ENCODE results near the gene RASGRP4.

The RASGRP4 gene

DNA sequence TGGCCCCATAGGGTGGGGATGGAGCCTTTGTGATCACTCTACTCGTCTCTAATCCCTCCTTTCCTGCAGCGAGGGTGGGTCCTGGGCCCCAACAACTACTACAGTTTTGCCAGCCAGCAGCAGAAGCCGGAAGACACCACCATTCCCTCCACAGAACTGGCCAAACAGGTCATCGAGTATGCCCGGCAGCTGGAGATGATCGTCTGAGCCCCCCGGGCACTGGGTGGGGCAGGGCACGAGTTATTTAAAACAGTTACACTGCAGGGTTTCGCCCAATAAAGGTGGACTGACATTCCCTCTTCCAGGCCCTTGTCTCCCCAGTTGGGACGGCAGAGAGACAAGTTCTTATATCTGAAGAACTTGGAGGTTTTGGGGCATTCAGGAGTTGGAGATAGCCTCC lies 42.8 kb downstream of the RASGRP4 start:
- TF ChIP-seq MYC (IDR thresholded peaks at IDR 0.05; ENCODE audit: low read depth, low read length) = no peak
- TF ChIP-seq, protein P1, sequence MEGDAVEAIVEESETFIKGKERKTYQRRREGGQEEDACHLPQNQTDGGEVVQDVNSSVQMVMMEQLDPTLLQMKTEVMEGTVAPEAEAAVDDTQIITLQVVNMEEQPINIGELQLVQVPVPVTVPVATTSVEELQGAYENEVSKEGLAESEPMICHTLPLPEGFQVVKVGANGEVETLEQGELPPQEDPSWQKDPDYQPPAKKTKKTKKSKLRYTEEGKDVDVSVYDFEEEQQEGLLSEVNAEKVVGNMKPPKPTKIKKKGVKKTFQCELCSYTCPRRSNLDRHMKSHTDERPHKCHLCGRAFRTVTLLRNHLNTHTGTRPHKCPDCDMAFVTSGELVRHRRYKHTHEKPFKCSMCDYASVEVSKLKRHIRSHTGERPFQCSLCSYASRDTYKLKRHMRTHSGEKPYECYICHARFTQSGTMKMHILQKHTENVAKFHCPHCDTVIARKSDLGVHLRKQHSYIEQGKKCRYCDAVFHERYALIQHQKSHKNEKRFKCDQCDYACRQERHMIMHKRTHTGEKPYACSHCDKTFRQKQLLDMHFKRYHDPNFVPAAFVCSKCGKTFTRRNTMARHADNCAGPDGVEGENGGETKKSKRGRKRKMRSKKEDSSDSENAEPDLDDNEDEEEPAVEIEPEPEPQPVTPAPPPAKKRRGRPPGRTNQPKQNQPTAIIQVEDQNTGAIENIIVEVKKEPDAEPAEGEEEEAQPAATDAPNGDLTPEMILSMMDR (IDR thresholded peaks at IDR 0.05; ENCODE audit: low read depth, low read length) = no peak
- TF ChIP-seq POLR2A (IDR thresholded peaks at IDR 0.05; ENCODE audit: extremely low read depth, insufficient read length) = no peak
- DNase-seq (ENCODE audit: low read depth) = no peak
- no peak overlapping the region for H3K4me3 ChIP-seq (ENCODE audit: low read depth, low read length)

GRCh38 chr19:38381138-38381537 lies 44.9 kb downstream of the RASGRP4 start:
- TF ChIP-seq, protein P1 (IDR thresholded peaks at IDR 0.05; ENCODE audit: low read depth, low read length) = no peak
- TF ChIP-seq MYC (IDR thresholded peaks at IDR 0.05; ENCODE audit: low read depth, low read length) (no peak), POLR2A (IDR thresholded peaks at IDR 0.05; ENCODE audit: extremely low read depth, insufficient read length) (no peak), MAX (IDR thresholded peaks at IDR 0.05; ENCODE audit: low read depth, low read length) (no peak)
- no peak overlapping the region for H3K4me3 ChIP-seq (ENCODE audit: low read depth, low read length)
- no peak for DNase-seq (ENCODE audit: low read depth)

DNA sequence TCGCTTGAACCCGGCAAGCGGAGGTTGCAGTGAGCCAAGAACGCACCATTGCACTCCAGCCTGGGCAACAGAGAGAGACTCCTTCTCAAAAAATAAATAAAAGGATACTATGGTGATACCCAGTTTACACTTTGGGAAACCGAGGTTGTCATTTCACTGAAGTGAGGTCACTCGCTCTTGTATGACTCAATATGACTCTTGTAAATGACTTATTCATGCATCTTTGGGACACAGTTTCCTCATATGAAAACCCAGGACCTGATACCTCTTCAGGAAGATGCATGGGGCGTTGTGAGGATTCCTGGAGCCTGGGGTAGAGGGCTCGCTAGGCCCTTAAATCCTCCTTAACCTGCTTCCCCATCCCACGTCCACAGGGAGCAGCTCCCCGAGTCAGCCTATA lies 47.2 kb downstream of the RASGRP4 start:
- DNase-seq (ENCODE audit: low read depth) = no peak
- H3K4me3 ChIP-seq (ENCODE audit: low read depth, low read length) = no peak overlapping the region
- TF ChIP-seq POLR2A (IDR thresholded peaks at IDR 0.05; ENCODE audit: extremely low read depth, insufficient read length) (no peak), MAX (IDR thresholded peaks at IDR 0.05; ENCODE audit: low read depth, low read length) (no peak), MYC (IDR thresholded peaks at IDR 0.05; ENCODE audit: low read depth, low read length) (no peak)
- TF ChIP-seq, protein P1 (IDR thresholded peaks at IDR 0.05; ENCODE audit: low read depth, low read length) = no peak

GRCh38 chr19:38377052-38377451 lies 49.0 kb downstream of the RASGRP4 start:
- H3K4me3 ChIP-seq (ENCODE audit: low read depth, low read length) = no peak overlapping the region
- TF ChIP-seq MYC (IDR thresholded peaks at IDR 0.05; ENCODE audit: low read depth, low read length) = no peak
- TF ChIP-seq, protein P1 (IDR thresholded peaks at IDR 0.05; ENCODE audit: low read depth, low read length) = no peak
- no peak for TF ChIP-seq POLR2A (IDR thresholded peaks at IDR 0.05; ENCODE audit: extremely low read depth, insufficient read length)
- TF ChIP-seq MAX (IDR thresholded peaks at IDR 0.05; ENCODE audit: low read depth, low read length) = no peak
- DNase-seq (ENCODE audit: low read depth) = no peak

- no peak overlapping the region for H3K4me3 ChIP-seq (ENCODE audit: low read depth, low read length)
Observed at GRCh38 chr19:38376576-38376975, 49.4 kb downstream of the RASGRP4 start.

More at GRCh38 chr19:38376576-38376975, 49.4 kb downstream of the RASGRP4 start:
- TF ChIP-seq MYC (IDR thresholded peaks at IDR 0.05; ENCODE audit: low read depth, low read length) = no peak
- TF ChIP-seq, protein P1 (IDR thresholded peaks at IDR 0.05; ENCODE audit: low read depth, low read length) = no peak
- TF ChIP-seq MAX (IDR thresholded peaks at IDR 0.05; ENCODE audit: low read depth, low read length) = no peak
- no peak for TF ChIP-seq POLR2A (IDR thresholded peaks at IDR 0.05; ENCODE audit: extremely low read depth, insufficient read length)
- no peak for DNase-seq (ENCODE audit: low read depth)
